Measurements from ENCODE around the gene SLC35B4.

Gene SLC35B4

GRCh38 chr7:134333943-134334342 lies 17.2 kb upstream of the SLC35B4 start:
- no peak overlapping the region for H3K27ac ChIP-seq
- no peak overlapping the region for H3K4me3 ChIP-seq

DNA sequence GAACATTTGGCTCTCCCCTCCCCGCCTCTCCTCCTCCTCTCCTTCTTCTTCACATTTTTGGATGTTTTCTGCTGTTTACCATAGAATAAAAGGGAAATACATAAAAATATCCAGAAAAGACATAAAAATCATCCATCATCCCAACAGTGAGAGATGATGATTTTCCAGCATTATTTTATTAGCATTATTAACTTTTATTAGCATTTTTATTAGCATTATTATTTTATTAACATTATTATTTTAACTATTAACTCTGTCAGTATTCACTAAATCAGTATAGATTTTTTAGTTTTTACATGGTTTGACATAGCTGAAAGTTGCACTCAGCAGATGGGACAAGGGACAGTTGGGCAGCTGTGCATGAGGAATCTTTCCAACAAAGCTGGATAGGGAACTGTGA lies 16.2 kb upstream of the SLC35B4 start:
- no peak overlapping the region for H3K4me3 ChIP-seq

DNA sequence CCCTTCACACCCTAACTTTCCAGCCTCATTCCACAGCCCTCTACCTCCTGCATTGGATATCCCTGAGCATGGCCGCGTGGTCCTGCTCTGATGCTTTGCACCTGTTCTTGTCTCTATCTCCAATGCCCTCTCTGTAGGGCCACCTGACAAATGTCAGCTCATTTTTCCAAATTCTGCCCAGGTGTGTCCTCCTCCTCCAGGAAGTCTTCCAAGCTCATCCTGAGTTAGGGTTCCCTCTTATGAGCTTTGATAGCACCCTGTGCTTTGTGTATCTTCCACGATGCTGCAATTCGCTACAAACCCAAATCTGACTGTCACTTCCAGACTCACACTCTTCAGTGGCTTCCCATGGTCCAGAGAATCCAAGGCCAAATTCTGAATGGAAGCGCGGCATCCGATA lies 14.7 kb upstream of the SLC35B4 start:
- Histone ChIP-seq H3K4me3 (no peak overlapping the region), H3K27ac (no peak overlapping the region)

More for the DNA sequence above, 16.2 kb upstream of the SLC35B4 start:
- H3K27ac ChIP-seq: no peak overlapping the region

- Histone ChIP-seq H3K27ac (no peak overlapping the region), H3K4me3 (no peak overlapping the region)
Measured at GRCh38 chr7:134330974-134331373, 14.2 kb upstream of the SLC35B4 start.

DNA sequence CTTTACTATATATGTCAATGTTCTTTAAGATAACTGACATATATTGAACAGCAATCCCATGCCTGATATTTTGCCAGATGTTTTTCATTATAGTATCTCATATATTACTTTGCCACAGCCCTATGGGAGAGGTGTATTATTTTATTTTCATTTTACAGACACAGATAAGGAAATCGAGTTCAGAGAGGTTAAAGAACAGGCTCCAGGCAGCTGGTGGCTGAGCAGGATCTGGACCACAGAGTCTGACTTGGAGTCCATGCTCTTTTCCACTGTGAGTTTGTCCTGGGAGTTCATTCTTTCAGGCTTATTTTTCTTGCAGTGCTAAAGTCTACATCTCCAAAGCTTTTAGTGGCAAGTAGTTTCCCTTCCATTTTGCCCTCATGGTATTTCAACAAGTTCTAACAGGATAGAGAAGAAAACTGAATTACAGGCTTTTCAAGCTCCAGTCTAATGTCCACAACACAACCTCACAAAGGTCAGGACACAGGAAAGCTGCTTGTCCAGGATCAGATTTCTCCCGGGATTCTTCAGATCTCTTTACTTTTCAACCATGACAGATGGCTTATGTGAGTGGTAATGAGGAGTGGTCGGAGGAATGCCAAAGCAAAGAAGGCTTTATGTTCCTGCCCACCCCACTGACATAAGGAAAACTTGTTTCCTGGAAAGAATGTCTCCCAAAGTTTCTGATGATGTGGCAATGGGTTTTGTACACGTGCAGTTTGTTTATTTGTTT lies 13.1 kb upstream of the SLC35B4 start:
- no peak overlapping the region for H3K27ac ChIP-seq
- no peak overlapping the region for H3K4me3 ChIP-seq

DNA sequence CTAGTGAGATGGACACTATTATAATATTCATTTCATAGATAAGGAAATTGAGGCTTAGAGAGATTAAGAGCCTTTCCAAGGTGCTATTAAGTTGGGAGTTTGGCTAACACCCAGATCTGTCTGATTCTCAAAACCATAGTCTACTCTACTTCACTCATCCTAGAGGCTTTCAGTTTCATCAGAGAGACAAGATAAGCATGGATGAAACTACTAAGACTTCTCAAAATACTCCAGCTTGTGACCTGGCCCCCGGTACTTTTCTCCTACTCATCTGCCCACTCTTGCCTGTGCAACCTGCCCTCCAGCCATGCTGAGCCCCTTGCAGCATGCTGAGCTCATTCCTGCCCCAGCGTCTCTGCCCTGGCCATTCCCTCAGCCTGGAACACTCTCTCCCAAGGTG lies 12.2 kb upstream of the SLC35B4 start:
- no peak overlapping the region for H3K4me3 ChIP-seq
- H3K27ac ChIP-seq: no peak overlapping the region

GRCh38 chr7:134327896-134328295 lies 11.2 kb upstream of the SLC35B4 start:
- H3K27ac ChIP-seq: no peak overlapping the region
- no peak overlapping the region for H3K4me3 ChIP-seq

DNA sequence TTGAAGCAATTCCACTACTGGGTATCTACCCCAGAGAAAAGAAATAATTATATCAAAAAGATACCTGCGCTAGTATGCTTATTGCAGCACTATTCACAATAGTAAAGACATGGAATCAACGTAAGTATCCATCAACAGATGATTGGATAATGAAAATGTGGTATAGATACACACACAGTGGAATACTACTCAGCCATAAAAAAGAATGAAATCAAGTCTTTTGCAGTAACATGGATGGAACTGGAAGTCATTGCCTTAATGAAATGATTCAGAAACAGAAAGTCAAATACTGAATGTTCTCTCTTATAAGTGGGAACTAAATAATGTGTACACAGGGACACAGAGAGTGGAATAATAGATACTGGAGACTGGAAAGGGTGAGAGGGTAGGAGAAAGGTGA lies 7.4 kb upstream of the SLC35B4 start:
- no peak overlapping the region for H3K27ac ChIP-seq
- H3K4me3 ChIP-seq: no peak overlapping the region

GRCh38 chr7:134320201-134320600 lies 3.5 kb upstream of the SLC35B4 start:
- Histone ChIP-seq H3K4me3 (no peak overlapping the region), H3K27ac (no peak overlapping the region)

- Histone ChIP-seq H3K4me3 (no peak overlapping the region), H3K27ac (no peak overlapping the region)
Measured at GRCh38 chr7:134318443-134318842, 1.7 kb upstream of the SLC35B4 start.

GRCh38 chr7:134317434-134317833 lies 704 bp upstream of the SLC35B4 start:
- peak overlapping the region in 4 of 21 experiments; percentile 13 to 92 (median 80) for H3K27ac ChIP-seq
- peak overlapping the region in 5 of 7 experiments; percentile 91 to 99 (median 98) for H3K4me3 ChIP-seq

DNA sequence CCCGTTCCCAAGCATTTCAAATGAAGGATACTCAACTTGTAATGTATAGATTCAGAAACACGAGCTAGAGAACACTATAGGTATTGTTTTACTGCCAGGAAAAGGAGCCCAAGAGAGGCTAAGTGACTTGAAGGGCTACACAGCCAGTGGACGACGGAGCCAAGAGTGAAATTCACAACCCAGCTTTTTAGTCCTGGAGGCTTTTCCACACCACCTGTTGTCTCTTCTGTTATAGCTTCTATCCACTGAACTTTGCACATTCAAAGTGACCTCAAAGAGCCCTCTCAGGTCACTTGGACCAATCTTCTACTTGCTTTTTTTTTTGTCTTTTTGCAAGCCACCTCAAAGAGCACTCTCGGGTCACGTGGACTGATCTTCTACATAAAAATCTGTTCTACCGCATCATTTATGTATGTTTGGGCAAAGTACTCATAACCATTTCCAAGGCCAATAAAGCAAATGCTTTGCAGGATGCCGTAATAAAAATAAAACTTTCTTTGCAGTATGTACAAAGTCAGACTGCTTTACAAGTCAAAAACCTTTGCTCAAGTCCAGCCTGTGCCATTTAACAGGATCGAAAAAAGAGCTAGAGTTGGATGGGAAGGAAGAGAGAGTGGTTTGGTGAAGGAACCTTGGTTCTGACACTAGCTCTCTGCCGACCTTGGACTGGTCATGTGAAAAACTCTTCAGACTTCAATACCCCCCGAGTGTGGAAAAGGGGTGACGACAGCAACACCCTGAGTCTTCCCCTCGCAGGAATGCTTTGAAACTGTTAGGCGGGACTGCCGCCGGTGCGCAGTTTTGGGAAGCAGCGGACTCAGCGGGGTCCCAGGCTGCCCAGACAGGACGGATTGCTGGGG lies 821 bp downstream of the SLC35B4 start:
- H3K27ac ChIP-seq: peak overlapping the region; percentile 53 to 92 (median 83)
- H3K4me3 ChIP-seq: peak overlapping the region; percentile 77 to 99 (median 95)

- H3K27ac ChIP-seq: no peak overlapping the region
Measured at GRCh38 chr7:134313543-134313942, 3.2 kb downstream of the SLC35B4 start.

DNA sequence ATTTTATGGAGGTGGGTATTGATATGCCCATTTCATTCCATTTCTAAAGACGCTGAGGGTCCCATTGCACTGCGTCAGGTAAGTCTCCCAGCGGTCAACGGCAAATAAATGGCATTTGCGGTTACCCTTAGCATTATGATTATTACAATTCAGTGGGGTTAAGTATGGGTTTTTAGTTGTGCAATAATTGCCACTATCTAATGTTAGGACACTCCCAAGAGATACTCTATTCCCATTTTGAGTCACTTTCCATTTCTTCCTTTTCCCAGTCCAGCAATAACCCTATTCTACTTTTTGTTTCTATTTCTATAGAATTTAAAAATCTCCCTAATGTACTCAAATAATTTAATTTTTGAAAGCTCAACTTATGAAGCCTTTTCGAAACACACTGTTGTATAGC lies 4.0 kb downstream of the SLC35B4 start:
- no peak overlapping the region for H3K27ac ChIP-seq
- no peak overlapping the region for H3K4me3 ChIP-seq

More at GRCh38 chr7:134313543-134313942, 3.2 kb downstream of the SLC35B4 start:
- H3K4me3 ChIP-seq: no peak overlapping the region

DNA sequence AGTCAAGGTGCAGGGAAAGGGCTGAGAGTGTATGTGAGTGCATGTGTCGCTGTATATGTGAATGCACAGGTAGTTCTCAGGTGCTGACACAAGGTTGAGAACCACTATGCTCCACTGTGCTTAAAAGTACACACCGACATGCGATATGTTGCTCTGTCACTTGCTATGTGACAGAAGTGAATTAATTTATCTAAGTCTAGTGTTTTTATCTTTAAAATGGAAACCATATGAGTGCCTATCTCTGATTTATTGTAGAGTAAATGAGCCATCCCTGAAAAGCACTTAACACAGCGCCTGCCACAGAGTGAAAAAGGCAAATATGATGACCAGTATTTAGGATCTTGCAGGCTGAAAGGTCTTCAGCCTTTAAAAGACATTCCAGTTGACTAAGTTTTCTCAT lies 4.9 kb downstream of the SLC35B4 start:
- Histone ChIP-seq H3K27ac (no peak overlapping the region), H3K4me3 (no peak overlapping the region)

DNA sequence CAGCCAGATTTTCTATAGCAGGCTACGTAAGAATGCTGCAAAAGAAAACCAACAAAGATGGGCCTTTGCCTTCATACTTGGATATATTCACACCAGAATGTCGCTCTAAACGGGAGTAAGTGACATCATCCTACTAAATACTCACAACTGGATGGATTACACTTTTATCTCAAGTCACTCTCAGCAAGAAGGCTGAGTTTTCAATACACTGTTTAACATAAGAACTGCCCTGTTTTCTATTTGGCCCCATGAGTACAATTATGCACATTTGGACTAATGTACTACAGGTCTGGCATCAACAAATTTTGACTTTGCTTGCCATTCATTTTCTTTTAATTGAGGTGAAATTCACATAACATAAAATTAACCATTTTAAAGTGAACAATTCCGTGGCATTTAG lies 8.2 kb downstream of the SLC35B4 start:
- H3K4me3 ChIP-seq: no peak overlapping the region
- H3K27ac ChIP-seq: no peak overlapping the region

GRCh38 chr7:134307320-134307719 lies 9.4 kb downstream of the SLC35B4 start:
- H3K4me3 ChIP-seq: no peak overlapping the region
- H3K27ac ChIP-seq: no peak overlapping the region

DNA sequence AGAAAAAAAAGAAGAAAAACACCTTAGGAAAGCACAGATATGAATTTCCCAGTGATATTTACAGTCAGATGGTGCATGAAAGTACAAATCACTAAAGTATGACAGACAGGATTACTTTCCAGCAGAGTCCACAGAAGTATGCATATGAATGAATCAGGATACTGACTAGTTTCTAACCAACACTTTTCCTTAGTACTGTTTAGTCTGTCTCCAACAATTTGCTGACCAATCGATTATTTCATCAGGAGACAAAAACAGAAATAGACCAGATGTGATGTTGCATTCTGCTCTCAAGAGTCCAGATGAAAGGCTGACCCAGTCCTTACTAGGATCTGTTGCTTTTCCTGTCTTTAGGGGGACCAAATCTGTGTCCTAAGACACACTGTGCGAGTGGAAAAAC lies 14.6 kb downstream of the SLC35B4 start:
- Histone ChIP-seq H3K4me3 (no peak overlapping the region), H3K27ac (peak overlapping the region in 1 of 21 experiments; percentile 26)

DNA sequence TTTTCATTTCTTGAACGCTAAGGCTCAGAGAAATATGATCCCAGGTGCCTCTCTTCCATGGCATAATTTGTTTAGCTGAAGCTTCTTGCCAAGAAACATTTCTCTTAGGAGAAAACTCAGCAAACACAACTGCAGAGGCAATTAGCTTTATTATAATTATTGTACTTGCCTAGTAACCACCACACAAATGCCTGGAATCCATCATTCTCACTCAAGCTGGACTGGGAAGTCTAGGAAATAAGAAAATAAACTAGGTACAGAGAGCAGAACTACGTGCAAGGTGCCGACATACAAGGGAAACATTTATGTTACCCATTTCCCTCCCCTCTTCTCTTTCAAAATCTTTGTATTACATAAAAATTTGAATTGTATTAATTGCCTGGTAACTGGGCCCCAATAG lies 15.1 kb downstream of the SLC35B4 start:
- H3K4me3 ChIP-seq: no peak overlapping the region
- no peak overlapping the region for H3K27ac ChIP-seq

GRCh38 chr7:134300988-134301387 lies 15.7 kb downstream of the SLC35B4 start:
- no peak overlapping the region for H3K4me3 ChIP-seq
- no peak overlapping the region for H3K27ac ChIP-seq

All from skin epidermis (tissue), 12 donors.